Right ventricle myocardium superior (tissue), 1 donor: ENCODE measurements around the gene FATE1. TPM values are rescaled to one million over a fixed set of nuclear protein-coding genes. Genes with fewer than 3 reads are reported as not detected.

ENCODE experiments used
- ATAC-seq: fragments of 200-7000 bp; cut with Tn5 transposase; one replicate; pipeline ENCODE4 v1.9.1; 2020; ENCODE audit warnings: mild to moderate bottlenecking; ENCODE audit not compliant: poor library complexity
- DNase-seq: peaks from one replicate; pipeline ENCODE4 v3.0.0-alpha.2; 2020
- intact Hi-C: fragments of 100-400 bp; cut with DNase I; formaldehyde crosslinking; loops from one replicate; pipeline ENCODE4 v1.11.2; 2022
- total RNA-seq: library from RNA; stranded (reverse); fragmentation: NEBNext Ultra II Directional; extraction: Animal tissue kit (Norgen Biotek cat#: 25700); gene quantifications from one replicate; pipeline ENCODE4 v1.2.1, GENCODE V29; 2021
- donor health status: DM: no; HTN: yes; CAD: no; lungs with severe emphysema.

FATE1 gene
- total RNA-seq, 1 donor from 2014 or later = 0.22 TPM

DNA sequence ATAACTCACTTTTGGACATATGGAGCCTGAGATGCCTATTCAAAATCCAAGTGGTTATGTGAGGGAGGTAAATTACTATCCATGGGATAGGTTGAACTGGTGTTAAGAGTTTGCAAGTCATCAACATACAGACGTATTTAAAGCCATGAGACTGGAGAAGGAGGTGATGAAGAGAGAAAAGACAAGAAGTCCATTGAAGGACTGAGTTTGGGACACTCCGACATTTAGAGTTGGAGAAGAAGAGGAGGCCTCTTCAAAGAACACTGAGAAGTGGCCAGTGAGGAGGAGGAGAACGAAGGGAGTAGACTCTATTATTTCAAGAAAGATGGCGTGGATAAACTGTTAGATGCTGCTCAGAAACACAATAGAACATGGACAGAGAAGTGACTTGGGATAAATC, 18.6 kb downstream of the FATE1 start, which contains the start of gene CNGA2:
TSS of gene CNGA2 (plus strand) at position 301 of the 400 bp plus-strand sequence. CDS start 3,738 bp downstream, outside the sequence.
- DNase-seq = no peak
- intact Hi-C loops = no loop called here
- no peak for ATAC-seq

DNA sequence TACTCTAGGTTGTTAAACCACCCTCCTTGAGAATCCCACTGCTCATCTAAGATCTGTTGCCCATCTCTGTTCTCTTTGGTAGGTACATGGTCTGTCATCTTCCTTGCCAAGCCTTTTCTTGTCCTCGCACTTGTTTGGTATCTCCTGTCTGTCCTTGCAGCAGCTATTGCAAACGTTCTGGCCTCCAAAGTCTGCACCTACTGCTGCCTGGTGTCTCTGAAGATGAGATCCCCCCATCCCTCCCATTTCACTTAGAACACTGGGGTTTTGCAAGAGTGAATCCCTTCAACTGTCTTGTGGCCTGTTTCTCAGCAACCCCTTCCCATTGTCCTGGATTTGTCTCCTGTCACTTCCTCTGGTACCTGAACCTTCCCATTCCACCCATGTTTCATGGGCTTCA, 19.4 kb downstream of the FATE1 start:
- DNase-seq = no peak
- no peak for ATAC-seq
- intact Hi-C loops = no loop called here

DNA sequence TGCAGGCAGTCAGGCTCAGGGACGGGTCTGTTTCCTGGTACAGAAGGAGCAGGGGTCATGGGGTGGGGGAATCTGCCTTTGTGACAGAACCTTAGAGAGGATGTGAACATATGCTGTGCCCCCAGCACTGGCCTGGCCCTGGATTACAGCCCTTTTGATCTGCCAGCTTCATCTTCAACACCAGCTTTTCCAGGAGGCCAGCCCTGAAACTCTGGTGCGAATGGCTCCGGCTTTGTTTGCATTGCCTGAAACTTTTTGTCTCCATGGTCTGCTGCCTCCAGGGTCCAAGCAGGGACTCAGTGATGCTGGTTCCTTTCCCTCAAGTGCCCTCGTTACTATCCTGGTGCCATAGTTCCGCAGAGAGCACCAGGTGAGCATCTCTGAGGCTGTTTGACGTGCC, 20.9 kb downstream of the FATE1 start:
- intact Hi-C loops = no loop called here
- ATAC-seq = no peak
- no peak for DNase-seq

DNA sequence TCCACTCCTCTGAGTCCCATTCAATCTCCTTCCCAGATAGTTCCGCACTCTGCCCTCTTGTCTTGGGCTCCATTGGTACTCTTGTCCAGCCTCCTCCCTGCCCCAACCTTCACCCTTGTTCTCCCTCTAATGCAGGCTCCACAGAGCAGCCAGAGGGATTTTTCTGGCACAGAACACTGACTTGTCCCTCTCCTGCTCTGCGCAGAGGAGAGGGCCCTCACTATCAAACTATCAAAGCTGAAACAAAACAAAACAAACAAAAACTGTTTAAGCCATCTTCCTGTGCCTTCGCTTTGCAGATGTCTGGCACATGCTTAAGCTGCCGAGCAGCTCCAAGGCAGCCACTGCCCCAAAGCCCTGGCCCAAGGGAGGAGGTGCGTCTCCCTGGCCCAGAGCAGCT, 21.7 kb downstream of the FATE1 start:
- ATAC-seq (no peak), DNase-seq (no peak)
- intact Hi-C loops = no loop called here

DNA sequence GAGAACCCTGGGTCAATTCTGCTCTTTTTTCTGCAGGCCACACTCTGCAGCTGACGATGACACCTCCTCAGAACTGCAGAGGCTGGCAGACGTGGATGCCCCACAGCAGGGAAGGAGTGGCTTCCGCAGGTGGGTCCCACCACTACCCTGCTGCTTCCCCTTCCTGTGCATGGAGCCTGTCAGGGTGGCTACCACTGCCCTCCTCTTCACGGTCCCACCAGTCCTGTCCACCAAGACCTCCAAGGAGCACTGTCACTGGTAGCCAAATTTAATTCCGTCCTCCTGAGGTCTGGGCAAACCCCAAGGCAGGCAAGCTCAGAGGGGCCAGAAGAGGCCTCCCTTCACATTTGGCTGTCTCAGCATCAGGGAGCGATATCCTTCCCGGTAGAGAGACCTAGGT, 22.9 kb downstream of the FATE1 start:
- intact Hi-C loops = no loop called here
- ATAC-seq = no peak

DNA sequence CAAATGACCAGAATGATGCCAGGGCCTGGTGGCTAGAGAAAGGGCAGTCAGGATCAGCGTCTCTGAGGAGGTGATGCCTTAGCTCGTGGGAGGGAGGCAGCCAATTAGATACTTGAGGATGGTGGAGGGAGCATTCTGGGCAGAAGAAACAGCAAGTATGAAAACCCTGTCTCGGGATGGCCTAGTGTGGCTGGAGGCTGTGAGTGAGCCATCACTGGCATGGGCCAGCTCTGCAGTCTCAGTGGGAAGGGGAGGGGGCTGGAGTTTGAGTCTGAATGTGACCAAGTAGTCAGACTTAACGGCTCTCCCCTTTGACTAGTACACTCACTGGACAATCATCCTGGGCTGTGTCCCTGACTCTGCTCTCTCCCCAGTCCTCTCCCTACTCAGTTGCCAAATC, 25.8 kb downstream of the FATE1 start:
- ATAC-seq (no peak), DNase-seq (no peak)
- intact Hi-C loops = no loop called here

More for the DNA sequence above, 22.9 kb downstream of the FATE1 start:
- DNase-seq = no peak

DNA sequence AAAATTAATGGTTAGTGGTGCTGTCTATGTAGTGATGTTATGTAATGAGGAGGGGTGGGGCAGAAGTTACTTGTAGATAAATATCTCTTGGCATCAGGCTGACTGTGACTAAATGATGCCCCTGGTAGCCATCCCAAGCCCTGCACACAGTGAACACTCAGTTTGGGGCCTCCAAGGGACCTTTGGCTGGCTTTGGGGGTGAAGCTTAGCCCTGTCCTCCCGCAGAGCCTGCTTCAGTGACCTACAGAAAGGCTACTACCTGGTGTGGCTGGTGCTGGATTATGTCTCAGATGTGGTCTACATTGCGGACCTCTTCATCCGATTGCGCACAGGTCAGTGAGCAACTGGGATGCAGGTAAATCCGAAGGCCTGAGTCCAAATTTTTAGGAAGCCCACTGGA, 26.5 kb downstream of the FATE1 start:
- no peak for ATAC-seq
- intact Hi-C loops = no loop called here
- DNase-seq = no peak

DNA sequence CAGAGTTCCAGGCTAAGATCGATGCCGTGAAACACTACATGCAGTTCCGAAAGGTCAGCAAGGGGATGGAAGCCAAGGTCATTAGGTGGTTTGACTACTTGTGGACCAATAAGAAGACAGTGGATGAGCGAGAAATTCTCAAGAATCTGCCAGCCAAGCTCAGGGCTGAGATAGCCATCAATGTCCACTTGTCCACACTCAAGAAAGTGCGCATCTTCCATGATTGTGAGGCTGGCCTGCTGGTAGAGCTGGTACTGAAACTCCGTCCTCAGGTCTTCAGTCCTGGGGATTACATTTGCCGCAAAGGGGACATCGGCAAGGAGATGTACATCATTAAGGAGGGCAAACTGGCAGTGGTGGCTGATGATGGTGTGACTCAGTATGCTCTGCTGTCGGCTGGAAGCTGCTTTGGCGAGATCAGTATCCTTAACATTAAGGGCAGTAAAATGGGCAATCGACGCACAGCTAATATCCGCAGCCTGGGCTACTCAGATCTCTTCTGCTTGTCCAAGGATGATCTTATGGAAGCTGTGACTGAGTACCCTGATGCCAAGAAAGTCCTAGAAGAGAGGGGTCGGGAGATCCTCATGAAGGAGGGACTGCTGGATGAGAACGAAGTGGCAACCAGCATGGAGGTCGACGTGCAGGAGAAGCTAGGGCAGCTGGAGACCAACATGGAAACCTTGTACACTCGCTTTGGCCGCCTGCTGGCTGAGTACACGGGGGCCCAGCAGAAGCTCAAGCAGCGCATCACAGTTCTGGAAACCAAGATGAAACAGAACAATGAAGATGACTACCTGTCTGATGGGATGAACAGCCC, 28.0 kb downstream of the FATE1 start:
- DNase-seq (no peak), ATAC-seq (no peak)
- intact Hi-C loops = no loop called here

DNA sequence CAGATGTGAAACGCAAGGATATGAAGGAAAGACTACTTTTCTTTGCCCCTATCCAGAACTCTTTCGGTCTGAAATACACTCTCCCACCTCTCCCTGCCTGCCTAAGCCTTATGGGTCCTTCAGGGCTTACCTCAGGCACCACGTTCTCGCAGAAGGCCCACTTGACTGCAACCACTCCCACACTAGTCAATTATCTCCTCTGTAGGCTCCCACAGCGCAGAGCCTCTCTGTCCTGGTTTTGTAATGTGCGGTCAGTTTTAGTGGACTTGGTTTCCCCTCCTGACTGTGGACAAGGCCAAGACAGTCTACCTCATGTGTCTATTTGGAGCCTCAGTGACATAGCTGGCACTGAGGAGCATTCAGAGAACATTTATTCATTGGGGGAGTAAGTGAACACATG, 29.8 kb downstream of the FATE1 start:
- intact Hi-C loops = no loop called here
- ATAC-seq = no peak
- DNase-seq = no peak

DNA sequence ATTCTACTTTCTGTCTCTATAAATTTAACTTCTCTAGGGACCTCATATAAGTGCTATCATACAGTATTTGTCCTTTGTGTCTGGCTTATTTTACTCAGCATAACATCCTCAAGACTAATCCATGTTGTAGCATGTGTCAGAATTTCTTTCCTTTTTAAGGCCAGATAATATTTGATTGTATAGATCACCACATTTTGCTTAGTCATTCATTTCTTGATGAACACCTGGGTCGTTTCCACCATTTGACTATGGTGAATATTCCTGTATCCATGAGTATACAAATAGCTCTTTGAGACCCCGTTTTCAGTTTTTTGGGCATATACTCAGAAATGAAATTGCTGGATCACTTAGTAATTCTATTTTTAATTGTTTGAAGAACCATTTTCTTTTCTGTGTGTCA, 30.7 kb downstream of the FATE1 start:
- DNase-seq = no peak

DNA sequence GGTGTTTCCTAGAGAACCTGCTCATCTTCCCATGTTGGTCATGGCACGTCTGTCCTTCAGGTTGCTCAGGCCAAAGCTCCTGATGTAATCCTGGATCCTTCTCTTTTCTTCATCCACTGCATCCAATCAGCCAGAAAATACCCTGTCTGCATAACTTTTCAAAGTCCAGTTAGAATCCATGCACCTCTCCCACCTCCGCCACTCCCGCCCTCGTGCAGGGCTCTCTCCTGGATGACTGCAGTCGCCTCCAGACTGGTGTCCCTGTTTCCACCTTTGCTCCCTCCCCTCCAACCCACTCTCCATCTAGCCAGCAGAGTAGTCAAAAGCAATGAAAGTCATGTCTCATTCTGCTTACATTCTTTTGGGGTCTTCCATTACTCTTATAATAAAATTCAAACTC, 34.7 kb downstream of the FATE1 start:
- ATAC-seq (no peak), DNase-seq (no peak)
- intact Hi-C loops = loop anchor here (5.0 to 10.0 kb wide), 2 partner anchors 594 to 882 kb away; no protein-coding TSS in a partner anchor

More for the DNA sequence above, 30.7 kb downstream of the FATE1 start:
- intact Hi-C loops = no loop called here
- ATAC-seq = no peak

DNA sequence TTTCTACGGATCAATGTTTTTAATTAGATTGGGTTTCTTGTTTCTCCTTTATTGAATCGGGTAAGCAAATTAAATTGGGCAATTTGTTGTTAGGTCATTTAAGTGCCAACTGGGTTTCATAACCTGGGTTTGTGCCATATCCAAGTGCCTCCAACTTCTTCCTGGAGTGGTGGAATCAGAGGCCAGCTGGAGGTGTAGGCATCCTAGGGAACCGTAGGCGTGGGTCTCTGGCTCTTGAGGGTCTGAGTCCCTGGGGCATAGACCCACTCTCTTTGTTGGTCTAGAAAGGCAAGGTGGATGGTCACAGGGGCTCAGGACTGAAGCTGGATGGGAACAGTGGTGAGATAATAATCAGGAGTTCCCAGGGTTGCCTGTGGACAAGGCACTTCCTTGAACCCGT, 37.0 kb downstream of the FATE1 start:
- no peak for DNase-seq
- intact Hi-C loops = loop anchor here (5.0 to 10.0 kb wide), 2 partner anchors 592 to 879 kb away; no protein-coding TSS in a partner anchor
- ATAC-seq = no peak

DNA sequence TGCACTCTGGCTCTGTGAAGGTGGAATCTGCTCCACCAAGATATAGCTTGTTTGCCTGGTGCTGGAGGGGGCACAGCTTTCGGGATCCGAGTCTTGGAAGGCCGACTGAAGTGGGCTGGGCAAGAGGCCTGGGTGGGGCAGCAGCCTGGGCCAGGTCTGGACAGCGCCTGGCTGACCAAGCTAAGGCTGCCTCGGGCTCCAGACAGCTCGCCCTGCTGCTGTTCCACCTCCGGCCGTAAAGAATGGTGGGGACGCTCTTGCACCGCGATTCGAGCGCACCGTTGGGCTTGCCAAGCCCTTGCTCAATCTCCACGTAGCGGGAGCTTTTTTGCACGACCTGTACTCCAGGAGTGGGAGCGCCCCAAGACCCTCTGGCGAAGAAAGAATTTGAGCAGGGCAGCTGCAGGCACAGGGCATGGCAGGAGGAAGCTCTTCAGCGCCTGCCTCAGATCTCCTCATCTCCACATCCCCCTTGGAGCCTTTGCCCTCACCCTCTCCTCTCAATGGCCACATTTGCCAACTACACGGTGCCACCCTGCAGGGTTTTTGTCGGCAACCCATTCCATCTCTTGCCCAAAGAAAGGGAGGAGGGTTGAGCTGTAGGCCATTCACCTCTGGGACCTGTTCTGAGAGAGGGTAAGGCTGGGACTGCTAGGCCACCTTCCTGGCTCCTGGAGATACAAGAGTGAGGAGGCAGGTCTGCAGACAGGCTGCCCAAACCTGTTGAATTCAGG, 37.6 kb downstream of the FATE1 start:
- intact Hi-C loops = loop anchor here (5.0 to 10.0 kb wide), 2 partner anchors 591 to 879 kb away; no protein-coding TSS in a partner anchor
- peak; percentile 91 for ATAC-seq
- DNase-seq = peak; percentile 60

DNA sequence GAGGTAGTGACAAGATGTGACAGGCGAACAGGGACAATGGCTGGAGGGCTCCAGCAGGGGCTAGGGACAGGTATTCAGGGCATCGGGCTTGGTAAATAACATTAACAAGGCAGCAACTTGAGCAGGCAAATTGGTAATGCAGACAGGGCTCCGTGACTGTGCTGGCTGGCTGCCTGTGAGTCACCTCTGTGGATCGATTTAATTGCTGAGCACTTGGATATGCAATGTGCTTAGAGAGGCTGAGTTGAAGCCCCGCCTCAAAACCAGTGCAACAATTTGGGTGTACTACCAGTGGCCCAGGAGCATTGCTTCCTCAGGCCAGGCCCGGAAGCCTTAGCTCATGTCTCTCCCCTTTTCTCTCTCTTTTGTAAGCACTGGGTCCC, 38.2 kb downstream of the FATE1 start:
- intact Hi-C loops = loop anchor here (5.0 to 10.0 kb wide), 2 partner anchors 591 to 878 kb away; no protein-coding TSS in a partner anchor
- ATAC-seq (no peak), DNase-seq (no peak)

DNA sequence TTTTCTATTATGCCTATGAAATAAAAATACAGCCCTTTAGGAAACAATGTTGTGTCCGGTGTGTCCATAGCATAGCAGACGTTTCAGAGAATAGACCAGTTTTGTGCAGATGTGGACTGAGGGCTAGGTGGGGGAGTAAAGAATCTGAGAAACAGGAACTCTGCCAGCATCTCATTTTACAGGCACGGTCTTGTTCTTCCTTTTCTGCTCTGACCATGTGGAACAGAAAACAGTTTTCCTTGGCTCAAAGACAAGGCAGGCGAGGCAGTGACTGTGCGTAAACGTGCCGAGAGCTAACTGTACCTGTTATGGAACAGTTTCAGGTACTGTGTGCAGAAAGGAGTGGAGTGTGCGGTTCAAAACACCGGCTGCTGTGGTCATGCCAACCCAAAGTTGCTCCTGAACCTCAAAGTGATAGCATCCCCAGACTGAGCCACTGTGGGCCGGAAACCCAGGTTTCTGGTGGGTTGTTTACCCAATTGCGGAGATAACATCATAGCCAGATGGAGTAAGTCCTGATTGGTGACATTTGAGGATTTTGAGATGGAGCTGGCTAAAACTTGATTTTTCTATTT, 38.9 kb downstream of the FATE1 start:
- no peak for DNase-seq
- ATAC-seq = no peak
- intact Hi-C loops = loop anchor here (5.0 to 10.0 kb wide), 2 partner anchors 590 to 878 kb away; no protein-coding TSS in a partner anchor

DNA sequence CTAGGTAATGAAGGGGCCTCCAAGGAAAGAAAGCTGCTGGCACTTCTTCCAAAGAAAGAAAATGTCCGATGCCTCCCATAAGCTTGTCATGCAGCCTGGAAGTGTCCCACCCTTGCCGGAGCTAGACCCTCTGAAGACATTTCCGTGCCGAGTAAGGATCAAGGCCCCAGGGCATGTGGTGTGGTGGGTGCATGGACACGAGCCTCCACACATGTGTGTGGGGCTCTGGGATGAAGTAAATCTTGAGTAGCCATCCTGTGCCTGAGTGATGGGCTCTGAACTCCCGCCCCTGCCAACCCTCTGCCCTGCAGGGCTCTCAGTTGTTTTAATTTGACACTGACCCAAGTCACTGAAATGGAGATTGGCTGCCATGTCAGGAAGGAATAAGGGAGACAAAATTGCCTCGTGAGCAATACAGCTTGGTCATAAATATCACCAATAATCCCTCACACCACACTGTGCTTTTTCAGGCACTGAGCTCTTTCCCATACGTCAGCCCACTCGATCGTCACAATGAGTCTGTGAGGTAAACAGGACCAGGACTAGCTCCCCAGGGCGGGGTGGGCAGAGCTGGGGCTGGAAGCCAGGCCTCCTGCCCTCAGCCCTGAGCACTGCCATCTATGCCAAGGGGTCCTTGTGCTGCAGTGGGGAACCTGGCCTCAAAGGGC, 43.3 kb downstream of the FATE1 start:
- intact Hi-C loops = loop anchor here (10.0 kb wide), 1 partner anchor 586 kb away; no protein-coding TSS in a partner anchor
- ATAC-seq (no peak), DNase-seq (no peak)

DNA sequence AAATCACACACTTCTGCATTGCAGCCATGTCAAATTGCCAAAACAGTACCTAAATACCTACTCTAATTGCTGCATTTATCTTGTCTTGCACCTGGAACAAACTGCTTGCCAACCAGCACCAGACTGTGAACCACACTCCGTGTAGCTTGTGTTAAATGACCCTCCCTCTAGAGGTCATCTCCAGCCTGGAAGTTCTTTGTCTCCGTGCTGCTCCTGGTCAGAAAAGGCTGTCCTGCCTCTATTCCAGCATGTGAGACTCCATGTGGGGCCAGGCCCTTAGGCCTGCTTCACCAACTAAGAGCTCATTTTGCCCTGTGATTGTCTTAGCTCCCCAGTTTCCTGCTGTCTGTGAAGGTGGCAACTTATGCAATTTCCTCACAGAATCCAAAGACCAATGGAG, 47.0 kb downstream of the FATE1 start:
- intact Hi-C loops = no loop called here
- DNase-seq (no peak), ATAC-seq (no peak)

DNA sequence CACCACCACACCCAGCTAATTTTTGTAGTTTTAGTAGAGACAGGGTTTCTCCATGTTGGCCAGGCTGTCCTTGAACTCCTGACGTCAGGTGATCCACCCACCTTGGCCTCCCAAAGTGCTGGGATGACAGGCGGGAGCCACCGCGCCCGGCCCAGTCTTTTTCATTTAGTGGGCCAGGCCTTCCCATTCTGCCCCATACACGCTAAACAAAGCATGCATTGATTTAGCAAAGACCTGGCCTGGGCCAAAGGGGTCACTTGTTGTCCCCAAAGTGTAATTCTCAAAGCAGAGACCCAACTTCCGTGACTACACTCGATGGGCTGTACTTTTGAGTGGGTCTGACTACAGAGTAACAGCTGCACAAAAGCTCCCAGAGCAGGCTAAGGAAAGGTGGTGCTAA, 47.9 kb downstream of the FATE1 start:
- ATAC-seq (no peak), DNase-seq (no peak)
- intact Hi-C loops = no loop called here

DNA sequence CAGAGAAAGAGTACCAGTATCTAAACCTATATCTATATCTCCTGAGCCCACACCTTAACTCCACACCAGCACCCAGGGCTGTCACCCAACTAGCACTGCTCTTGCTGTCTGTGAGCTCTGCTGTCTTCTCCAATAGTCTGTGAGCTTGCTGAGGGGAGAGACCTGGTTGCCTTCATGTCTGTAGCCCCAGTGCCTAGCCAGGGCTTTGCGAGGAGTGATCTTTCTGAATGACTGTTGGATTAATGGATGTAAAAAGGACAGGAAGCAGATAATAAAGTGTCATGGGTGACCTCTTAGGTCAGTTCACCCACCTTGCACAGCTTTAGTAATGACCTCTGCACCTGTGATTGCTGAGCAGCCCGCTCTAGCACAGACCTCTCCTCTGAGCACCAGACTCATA, 49.2 kb downstream of the FATE1 start:
- ATAC-seq (no peak), DNase-seq (no peak)
- intact Hi-C loops = no loop called here
